ENCODE measurements around the gene ZMIZ1.

DNA sequence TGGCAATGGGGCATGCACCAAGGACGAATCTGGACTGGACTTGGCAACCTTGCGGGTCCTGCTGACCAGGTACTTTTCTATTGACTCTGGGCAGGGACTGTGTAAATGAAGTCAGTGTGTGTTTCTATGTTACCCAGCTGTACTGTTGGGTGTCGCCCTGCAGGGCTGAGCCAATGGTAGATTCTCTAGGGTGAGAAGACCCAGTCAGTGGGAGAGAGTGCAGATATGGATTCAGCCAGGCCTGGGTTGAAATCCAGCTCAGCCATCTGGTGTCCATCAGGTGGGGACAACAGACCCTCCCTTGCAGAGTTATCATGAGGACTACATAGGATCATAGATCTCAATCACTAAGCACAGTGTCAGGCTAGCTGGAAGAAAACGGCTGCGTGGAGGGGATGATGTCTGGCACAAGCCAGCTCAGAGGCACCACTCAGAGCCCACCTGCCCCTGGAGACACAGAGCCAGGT is 273.6 kb downstream of the ZMIZ1 start:
- TF ChIP-seq, protein P1, sequence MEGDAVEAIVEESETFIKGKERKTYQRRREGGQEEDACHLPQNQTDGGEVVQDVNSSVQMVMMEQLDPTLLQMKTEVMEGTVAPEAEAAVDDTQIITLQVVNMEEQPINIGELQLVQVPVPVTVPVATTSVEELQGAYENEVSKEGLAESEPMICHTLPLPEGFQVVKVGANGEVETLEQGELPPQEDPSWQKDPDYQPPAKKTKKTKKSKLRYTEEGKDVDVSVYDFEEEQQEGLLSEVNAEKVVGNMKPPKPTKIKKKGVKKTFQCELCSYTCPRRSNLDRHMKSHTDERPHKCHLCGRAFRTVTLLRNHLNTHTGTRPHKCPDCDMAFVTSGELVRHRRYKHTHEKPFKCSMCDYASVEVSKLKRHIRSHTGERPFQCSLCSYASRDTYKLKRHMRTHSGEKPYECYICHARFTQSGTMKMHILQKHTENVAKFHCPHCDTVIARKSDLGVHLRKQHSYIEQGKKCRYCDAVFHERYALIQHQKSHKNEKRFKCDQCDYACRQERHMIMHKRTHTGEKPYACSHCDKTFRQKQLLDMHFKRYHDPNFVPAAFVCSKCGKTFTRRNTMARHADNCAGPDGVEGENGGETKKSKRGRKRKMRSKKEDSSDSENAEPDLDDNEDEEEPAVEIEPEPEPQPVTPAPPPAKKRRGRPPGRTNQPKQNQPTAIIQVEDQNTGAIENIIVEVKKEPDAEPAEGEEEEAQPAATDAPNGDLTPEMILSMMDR (IDR thresholded peaks at IDR 0.05) = no peak
- no peak for TF ChIP-seq POLR2A (IDR thresholded peaks at IDR 0.05)

Measured in body of pancreas (tissue), 4 donors.